Subcutaneous adipose tissue (tissue), 4 donors: ENCODE measurements around the gene IRF7. TPM values are rescaled to one million over a fixed set of nuclear protein-coding genes. Genes with fewer than 3 reads are reported as not detected.

Source experiments
- total RNA-seq, 4 donors: library from RNA; depleted of rRNA; stranded (reverse); fragments of >200 nt; gene quantifications; one replicate each; pipeline ENCODE4 v1.1.0, GENCODE V29; 2016
- TF ChIP-seq, protein P1 (sequence below): fragments of 450-650 bp; IDR thresholded peaks from one replicate; pipeline ENCODE4 v1.5.1; 2016; ENCODE audit warnings: low read depth, mild to moderate bottlenecking, control low read depth, antibody characterized with exemption, moderate library complexity

Gene IRF7
- total RNA-seq, 4 donors from 2014 or later = 3.6 to 40.9 (median 17.0) TPM

DNA sequence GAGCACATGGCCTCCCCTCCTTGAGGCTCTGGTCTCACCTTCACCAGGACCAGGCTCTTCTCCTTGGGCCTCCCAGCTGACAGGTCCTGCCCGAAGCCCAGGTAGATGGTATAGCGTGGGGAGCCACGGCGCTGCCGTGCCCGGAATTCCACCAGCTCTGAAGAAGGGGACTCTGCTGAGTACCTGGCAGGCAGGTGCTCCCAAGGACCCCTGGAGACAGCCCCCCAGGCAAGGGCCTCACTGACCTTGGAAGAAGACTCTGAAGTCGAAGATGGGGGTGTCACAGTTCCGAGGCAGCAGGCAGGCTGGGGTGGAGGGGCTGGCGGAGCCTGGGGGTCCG, 2.8 kb downstream of the IRF7 start:
- TF ChIP-seq, protein P1, sequence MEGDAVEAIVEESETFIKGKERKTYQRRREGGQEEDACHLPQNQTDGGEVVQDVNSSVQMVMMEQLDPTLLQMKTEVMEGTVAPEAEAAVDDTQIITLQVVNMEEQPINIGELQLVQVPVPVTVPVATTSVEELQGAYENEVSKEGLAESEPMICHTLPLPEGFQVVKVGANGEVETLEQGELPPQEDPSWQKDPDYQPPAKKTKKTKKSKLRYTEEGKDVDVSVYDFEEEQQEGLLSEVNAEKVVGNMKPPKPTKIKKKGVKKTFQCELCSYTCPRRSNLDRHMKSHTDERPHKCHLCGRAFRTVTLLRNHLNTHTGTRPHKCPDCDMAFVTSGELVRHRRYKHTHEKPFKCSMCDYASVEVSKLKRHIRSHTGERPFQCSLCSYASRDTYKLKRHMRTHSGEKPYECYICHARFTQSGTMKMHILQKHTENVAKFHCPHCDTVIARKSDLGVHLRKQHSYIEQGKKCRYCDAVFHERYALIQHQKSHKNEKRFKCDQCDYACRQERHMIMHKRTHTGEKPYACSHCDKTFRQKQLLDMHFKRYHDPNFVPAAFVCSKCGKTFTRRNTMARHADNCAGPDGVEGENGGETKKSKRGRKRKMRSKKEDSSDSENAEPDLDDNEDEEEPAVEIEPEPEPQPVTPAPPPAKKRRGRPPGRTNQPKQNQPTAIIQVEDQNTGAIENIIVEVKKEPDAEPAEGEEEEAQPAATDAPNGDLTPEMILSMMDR = no peak

DNA sequence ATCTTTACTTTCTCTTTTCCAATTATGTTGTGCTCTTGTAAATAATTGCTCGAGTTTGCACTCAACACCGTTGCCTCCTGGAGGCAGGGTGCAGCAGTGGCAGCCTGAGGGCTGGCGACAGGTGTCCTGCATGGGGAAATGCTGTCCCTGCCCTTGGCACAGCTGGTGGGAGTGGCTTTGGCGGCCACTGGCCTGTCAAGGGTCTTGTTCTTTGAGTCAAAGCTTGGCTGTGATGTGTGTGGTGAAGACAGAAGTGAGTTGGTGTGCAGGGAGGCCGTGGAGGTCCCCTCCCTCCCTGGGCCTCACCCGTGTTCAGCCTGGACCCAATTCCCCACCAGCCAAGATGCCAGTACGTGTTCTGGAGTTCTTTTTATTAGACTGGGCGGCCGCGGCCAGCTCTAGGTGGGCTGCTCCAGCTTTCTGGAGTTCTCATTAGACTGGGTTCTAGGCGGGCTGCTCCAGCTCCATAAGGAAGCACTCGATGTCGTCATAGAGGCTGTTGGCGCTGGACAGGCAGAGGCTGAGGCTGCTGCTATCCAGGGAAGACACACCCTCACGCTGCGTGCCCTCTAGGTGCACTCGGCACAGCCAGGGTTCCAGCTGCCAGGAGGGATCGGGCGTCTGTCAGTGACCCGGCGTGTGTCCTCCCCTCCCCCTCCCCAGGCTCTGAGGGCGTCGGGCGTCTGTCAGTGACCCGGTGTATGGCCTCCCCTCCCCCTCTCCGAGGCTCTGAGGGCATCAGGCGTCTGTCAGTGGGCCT, 3.4 kb downstream of the IRF7 start:
- TF ChIP-seq, protein P1 = no peak

DNA sequence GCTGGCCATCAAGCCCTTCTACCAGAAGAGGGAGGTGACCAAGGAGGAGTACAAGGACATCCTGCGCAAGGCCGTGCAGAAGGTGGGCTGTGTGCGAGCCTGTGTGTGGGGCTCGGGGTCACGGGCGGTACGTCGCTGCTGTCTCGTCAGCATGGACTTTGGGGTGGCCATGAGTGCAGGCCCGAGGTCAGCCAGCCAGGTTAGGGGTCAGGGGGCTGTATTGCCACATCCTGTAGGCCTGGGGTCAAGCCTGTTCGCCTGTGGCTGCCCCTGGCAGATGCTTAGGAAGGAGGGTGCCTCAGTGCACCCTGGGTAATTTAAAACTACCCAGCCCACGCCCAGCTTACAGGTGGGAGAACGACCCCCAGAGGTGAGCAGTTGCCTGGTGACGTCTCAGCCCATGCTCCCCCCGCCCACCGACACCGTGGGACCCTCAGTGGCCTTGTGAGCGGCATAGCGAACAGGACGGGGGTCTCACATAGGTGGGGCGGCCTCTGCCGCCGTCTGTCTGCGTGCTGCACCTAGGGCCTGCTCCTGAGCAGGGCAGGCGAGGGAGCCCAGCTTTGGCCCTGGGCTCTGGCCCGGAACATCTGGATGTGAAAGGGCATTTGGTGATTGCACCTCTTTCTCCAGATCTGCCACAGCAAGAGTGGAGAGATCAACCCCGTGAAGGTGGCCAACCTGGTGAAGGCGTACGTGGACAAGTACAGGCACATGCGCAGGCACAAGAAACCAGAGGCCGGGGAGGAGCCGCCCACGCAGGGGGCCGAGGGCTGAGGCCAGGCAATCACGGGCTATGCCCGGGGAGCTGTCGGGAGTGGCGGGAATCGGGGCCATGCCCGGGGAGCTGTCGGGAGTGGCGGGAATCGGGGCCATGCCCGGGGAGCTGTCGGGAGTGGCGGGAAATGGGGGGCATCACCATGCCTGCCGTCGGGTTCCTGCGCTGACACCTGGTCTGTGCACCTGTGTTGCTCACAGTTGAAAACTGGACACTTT, 4.5 kb downstream of the IRF7 start:
- TF ChIP-seq, protein P1 = no peak

DNA sequence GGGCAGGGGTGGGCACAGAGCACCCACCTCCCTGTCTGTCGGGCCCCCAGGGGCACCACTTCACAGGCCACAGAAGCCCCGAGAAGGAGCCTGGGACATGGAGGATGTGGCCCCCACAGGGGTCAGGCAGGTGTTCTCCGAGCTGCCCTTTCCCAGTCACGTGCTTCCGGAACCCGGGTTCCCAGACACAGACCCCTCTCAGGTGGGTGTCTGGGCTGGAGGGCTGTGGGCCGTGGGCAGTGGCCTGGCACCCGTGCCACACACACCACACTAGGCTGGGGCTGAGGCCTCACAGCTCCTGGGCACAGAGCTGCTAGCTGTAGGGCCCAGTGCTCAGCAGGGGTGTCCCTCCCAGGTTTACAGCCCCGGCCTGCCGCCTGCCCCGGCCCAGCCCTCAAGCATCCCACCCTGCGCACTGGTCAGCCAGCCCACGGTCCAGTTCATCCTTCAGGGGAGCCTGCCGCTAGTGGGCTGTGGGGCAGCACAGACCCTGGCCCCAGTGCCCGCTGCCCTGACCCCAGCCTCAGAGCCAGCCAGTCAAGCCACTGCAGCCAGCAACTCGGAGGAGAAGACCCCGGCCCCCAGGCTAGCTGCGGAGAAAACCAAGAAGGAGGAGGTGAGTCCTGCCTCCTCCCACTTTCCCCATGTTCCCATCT, 5.5 kb downstream of the IRF7 start:
- TF ChIP-seq, protein P1 = no peak

DNA sequence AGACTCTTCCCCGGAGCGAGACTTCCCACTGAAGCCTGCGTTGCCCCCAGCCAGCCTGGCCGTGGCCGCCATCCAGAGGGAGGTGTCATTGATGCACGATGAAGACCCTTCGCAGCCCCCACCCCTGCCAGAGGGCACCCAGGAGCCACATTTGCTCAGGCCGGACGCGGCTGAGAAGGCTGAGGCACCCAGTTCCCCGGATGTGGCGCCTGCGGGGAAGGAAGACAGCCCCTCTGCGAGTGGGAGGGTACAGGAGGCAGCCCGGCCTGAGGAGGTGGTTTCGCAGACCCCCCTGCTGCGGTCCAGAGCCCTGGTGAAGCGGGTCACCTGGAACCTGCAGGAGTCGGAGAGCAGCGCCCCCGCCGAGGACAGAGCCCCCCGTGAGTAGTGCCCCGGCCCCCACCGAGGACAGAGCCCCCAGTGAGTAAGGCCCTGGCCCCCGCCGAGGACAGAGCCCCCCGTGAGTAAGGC, 6.4 kb downstream of the IRF7 start:
- TF ChIP-seq, protein P1 = no peak

DNA sequence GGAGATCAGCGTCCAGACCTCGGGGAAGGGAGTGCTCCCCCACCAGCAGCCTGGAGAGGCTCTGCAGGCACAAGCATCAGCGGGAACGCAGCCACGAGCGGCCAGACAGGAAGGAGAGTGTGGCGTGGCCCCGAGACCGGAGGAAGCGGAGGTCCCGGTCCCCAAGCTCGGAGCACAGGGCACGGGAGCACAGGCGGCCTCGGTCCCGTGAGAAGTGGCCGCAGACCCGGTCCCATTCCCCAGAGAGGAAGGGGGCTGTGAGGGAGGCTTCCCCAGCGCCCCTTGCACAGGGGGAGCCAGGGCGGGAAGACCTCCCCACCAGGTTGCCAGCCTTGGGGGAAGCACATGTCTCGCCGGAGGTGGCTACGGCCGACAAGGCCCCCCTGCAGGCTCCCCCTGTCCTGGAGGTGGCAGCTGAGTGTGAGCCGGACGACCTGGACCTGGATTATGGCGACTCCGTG, 6.9 kb downstream of the IRF7 start:
- TF ChIP-seq, protein P1 = no peak
